GM12873 (cell line): ENCODE results near the gene NRGN.

Source experiments
- TF ChIP-seq, protein P1 (sequence below): IDR thresholded peaks from 2 replicates; pipeline ENCODE4 v1.5.1; 2012; ENCODE audit warnings: low read depth, mild to moderate bottlenecking, moderate library complexity, low read length, control low read depth; ENCODE audit not compliant: insufficient read depth; ENCODE audit errors: missing control alignments

NRGN gene

DNA sequence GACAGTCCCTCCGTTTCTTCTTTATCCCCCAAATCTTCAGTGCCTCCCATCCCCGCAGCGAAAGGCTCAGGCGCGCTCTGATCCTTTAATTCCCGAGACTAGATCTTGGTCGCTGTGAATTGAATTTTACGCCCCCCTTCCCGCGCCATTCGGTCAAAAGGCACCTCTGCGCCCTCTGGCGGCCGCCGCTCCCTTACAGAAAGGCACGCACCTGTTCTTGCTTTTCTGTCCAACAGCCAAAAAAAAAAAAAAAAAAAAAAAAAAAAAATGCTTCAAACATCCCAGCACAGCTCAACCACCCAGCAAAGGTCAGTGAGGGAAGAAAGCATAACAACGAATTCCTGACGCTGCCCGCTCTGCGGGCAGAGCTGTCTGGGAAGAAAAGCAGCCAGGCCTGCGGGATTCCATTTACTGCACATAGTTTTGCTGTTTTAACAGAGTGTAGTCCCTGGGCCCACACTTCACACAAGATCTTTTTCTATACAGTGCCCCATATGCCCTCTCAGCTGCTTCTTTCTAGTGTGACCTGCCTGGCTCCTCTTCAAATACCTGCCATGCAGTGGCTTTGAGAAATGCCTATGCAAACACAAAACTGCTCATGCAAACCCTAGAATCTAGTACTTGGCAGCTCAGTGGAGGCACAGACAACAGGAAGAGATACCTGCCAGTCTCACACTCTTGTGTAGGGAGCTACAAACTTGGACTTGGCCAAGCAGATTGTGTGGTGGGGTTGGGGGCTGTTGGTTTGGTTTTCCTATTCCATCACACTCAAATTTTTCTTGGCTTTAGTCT is 23.6 kb downstream of the NRGN start:
- TF ChIP-seq, protein P1, sequence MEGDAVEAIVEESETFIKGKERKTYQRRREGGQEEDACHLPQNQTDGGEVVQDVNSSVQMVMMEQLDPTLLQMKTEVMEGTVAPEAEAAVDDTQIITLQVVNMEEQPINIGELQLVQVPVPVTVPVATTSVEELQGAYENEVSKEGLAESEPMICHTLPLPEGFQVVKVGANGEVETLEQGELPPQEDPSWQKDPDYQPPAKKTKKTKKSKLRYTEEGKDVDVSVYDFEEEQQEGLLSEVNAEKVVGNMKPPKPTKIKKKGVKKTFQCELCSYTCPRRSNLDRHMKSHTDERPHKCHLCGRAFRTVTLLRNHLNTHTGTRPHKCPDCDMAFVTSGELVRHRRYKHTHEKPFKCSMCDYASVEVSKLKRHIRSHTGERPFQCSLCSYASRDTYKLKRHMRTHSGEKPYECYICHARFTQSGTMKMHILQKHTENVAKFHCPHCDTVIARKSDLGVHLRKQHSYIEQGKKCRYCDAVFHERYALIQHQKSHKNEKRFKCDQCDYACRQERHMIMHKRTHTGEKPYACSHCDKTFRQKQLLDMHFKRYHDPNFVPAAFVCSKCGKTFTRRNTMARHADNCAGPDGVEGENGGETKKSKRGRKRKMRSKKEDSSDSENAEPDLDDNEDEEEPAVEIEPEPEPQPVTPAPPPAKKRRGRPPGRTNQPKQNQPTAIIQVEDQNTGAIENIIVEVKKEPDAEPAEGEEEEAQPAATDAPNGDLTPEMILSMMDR: peak; percentile 75

DNA sequence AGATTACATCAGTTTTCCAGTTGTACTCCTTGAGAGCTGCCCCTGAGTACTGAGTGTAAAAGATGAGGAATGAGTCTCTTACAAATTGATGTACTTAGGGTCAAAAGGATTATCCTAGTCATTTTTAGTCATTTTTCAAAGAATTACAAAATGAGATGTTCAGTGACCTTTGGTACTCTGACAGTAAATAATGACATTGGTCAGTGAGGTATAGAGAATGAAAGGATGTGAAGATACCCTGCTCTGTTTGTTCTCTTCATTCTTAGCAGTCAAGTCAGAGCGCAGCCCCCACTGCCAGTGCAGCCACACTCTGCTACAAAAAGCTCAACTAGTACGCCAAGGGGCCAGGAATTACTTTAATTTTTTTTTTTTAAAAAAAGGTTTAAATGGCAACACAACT is 26.4 kb downstream of the NRGN start:
- TF ChIP-seq, protein P1: no peak

DNA sequence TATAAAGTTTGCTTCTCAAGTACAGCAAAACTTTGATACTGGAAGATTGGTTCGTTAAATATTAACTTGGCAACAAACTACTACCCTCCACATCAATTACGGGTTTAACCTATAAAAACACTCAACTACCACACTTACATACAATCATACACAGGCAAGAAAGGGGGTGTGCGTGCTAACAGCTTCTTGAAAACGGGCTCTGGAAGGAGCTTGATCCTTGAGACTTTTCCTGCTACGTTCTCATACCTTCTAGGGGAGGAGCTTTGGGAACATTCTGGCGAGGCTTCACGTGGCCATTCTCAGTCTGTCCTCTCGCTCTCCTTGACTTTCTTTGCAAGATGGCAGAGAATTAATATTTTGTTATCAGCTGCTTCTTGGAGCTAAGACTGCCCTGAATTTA is 29.2 kb downstream of the NRGN start:
- TF ChIP-seq, protein P1: no peak

DNA sequence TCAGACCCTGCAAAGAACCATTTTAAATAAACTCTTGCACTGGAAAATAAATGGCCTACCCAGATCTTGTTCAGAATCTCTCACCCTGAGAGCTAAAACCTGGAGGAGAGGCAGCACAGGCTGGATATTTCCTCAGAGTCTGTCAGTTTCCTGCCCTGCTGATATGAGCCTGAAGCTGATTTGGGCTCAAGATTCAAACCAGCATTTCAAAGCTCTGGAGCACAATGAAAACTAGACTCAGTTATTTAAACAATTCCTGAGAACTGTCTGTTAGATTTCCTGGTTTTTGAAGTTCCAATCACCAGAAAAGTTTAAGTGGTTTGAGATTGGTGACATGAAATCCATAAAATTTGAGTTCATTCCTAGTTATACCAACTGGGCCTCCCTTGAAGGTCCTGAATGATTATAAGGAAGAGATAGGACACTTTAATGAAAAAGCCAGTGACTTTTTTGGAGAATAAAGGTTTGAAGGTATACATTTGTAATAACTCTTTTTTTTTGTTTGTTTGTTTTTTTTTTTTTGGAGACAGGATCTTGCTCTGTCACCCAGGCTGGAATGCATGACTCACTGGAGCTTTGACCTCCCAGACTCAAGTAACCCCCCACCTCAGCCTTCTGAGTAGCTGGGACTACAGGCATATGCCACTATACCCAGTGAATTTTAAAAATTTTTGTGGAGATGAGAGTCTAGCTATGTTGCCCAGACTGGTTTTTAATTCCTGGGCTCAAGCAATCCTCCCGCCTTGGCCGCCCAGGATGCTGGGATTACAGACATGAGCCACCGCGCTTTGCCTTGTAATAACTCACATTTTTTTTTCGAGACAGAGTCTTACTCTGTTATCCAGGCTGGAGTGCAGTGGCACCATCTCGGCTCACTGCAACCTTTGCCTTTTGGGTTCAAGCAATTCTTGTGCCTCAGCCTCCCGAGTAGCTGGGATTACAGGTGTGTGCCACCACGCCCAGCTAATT is 30.3 kb downstream of the NRGN start:
- TF ChIP-seq, protein P1: no peak

DNA sequence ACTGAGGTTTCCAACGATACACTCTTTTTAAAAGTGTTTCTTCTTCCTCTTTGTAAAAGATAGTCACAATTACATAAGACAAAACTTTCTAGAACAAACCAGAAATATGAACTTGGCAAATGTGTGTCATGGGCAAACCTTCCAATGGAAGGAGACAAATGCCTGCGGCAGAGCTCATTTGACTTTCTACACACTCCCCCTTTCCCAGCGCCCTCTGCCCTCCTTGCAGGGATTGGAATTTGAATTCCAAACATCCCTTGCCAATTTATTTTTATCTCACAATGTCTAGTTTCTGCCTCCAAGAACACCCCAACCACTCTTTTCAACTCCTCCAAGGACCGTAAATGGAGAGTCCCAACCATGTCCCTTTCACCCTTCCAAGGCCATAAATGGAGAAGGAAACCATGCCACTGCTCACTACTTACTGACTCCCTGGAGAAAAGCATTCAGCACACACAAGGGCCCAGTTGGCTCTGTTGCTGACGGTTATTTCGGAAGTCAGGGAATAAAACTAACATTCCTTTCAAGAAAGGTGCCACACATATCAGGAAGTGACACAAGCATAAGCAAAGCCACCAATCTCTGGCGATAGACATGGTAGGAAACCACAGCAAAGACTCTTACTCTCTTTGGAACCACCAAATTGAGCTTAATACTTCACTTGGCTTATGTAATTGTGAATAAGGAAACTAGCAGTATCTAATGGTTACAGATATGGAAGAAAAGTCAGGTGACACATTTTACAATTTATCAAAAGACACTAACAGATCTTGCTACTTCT is 37.3 kb downstream of the NRGN start:
- TF ChIP-seq, protein P1: no peak

DNA sequence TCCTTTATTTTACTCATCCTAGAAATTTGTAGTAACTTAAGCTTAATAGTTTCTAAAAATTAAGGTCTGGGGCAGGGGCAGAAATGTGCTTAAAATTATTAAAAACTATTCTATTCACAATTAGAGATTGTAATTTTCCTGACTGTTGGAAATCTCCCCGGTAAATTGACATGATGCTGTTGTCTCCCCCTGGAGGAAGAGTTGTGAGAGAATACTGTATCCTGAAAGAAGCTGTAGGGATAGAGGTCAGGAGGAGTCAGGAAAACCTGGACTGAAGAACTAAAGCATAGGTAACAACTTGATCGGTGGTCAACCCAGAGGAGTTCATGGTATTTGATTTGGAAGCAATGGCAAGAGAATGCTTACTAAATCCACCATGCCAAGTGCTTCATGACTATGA is 38.5 kb downstream of the NRGN start:
- TF ChIP-seq, protein P1: no peak
